GM12874 (cell line): ENCODE results near the gene HPS4.

Source experiments
- CTCF ChIP-seq: IDR thresholded peaks from 2 replicates; pipeline ENCODE4 v1.5.1; 2011; ENCODE audit warnings: low read depth, mild to moderate bottlenecking, control low read depth, low read length, moderate library complexity; ENCODE audit not compliant: insufficient read depth

Gene HPS4

GRCh38 chr22:26522592-26522991 lies 39.0 kb upstream of the HPS4 start:
- TF ChIP-seq CTCF: no peak

- no peak for TF ChIP-seq CTCF
These were observed 38.4 kb upstream of the HPS4 start for GRCh38 chr22:26522012-26522411.

- TF ChIP-seq CTCF: no peak
These were observed 33.8 kb upstream of the HPS4 start for GRCh38 chr22:26517429-26517828.

GRCh38 chr22:26516503-26516902 lies 32.9 kb upstream of the HPS4 start:
- no peak for TF ChIP-seq CTCF

- no peak for TF ChIP-seq CTCF
These were observed 32.3 kb upstream of the HPS4 start for GRCh38 chr22:26515931-26516330.

GRCh38 chr22:26514419-26515161 lies 31.0 kb upstream of the HPS4 start:
- no peak for TF ChIP-seq CTCF

- TF ChIP-seq CTCF: no peak
These were observed 30.3 kb upstream of the HPS4 start for GRCh38 chr22:26513838-26514237.
